Activated CD8-positive, alpha-beta memory T cell treated with anti-CD3 and anti-CD28 coated beads, Interleukin-2, amount 50 U/mL, for 48 hours (primary cell): Measurements from ENCODE around the gene TIAM1.

ENCODE experiments used
- DNase-seq: peaks from one replicate; pipeline ENCODE4 v3.0.0-alpha.2; 2020

The TIAM1 gene

DNA sequence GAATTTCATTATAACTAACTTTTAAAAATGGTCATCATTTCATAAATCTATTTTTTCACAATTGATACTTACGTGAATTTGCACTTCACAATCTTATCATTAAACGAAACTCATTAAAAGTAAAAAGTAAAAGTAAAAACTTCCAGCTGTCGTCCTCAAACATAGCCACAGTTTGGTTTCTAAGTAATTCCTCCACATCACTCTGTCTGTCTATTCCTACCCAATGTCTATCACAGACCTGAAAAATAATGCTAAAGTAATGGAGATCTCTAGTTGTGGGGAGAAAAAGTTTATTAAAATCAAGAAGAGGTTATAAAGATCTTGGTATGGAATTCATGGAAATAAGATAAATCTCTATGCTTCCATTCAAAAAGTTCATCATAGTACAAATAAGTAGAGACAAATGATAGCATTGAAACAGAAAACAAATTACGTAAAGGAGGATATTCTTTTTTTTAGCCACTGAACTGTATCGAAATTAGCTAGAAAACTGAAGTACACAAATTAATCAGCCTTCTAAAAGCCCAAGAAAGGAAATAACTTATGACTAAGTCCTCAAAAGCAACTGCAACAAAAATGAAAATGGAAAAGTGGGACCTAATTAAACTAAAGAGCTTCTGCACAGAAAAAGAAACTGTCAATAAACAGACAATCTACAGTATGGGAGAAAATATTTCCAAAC is 148.6 kb downstream of the TIAM1 start:
- DNase-seq, result no peak

DNA sequence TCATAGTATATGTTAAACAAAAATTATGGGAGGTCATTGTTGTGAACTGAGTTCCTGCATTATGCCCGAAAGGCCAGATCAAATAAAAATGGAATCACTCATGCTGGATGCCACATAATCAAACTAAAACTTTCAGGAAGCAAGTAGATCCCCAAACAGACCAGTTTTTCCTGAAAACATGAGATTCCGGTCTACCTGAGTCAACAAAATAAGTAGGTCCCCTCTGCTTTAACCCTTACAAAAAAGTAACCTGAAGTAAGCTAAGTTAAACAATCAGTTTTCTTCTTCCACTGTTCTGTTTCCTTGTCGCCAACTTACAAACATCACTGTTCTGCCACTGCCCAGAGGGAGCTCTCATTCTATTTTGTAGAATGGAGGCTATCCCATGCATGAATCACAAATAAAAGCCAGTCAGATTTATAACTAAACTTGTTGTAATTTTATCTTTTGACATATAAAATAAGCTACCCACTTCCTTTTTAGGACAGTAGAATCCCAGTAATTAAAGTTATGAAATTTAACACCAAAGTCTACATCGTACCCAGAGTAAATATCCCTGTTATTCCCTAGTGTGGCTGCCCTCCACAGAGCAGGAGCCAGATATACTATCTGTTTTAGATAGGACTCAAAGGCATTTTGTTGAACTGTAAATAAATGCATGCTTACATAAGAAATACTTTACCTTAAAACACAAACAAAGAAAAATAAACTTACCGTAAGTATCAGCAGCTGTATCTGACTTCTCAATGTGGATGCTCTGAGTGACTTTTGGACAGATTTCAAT is 149.4 kb downstream of the TIAM1 start:
- no peak for DNase-seq

DNA sequence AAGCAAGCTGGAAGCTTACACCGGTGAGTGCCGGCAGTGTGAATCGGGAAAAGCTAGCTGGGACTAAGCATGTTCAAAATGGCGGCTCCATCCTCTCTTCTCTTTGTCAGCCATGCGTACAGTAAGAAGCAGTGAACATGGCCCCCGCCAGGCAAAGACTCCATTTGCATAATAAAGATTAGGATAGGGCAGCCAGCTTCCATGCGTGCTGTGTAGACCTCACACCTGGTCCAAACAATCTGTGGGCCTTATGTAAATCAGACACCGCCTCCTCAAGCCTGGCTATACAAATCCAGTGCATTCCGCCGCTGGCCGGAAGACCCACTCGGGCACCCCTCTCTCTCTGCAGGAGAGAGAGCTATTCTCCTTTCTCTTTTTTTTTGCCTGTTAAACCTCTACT is 150.3 kb downstream of the TIAM1 start:
- DNase-seq, result no peak

DNA sequence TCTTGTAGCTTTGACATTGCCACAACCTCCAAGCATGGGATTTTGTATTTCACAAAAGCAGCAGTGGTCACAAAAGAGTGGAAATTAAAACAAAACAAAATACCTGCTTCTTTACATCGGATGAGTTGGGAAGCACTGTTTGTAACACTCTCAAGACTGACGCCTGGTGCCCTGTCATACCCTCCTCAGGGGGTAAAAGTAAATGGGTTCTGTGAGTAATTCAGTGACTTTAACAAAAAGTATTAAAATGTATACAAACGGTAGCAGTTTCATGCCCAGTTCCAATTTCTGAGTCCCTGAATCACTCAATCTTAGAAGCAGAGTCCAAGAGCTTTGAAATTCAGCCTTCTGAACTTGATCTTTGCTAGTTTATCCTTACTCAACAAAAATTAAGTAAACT is 152.5 kb downstream of the TIAM1 start:
- DNase-seq, result no peak

DNA sequence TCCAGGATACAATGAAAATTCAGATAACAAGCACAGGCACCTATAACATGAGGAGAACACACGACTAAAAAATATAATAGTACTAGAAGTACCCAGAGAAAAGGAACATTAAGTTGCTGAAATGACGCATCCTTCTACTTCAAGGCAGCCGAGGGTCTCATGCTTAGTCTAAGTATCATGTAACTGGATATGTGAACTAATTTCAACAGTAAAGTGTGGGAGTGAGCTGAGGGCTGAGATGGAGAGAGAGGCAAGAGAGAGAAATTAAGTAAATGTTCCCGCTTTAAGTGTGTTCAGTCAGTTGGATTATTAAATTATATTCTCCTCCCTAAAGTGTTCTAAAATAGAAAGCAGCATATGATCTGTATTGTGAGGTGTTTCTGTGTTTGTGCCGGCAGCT is 153.5 kb downstream of the TIAM1 start:
- no peak for DNase-seq

DNA sequence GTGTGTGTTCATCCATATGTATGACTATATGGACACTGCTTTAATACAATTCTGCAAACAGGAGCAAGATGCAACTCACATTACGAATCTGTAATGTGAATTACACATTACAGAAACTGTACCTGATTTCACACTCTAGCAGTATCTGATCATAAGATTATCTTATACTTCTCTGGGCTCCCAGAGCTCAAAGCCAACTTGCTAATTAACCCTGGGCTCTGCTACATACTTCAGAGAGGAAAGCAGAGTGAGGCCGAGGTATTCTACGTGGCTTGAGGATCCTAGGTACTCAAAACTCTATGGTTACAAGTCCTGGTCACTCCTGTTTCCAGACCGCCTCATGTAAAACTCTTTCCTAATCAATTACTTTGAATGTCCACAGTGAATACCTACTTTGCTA is 156.6 kb downstream of the TIAM1 start:
- no peak for DNase-seq

DNA sequence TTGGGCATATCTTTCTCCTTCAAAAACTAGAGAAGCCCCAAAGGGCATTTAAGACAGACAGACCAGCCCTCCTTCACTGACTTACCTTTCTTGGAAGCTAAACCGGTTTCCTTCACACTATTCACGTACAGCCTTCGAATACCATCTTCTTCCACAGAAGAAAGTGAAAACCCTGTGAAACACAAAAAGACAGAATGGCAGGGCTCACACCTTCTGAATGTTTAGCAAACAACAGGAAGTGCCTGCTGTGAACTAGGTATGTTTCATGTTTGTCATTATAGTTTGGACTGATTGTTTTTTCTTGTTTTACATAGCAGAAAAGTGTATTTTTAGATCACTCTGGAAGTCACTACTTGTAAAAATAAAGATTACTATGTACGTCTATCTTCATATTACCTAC is 157.1 kb downstream of the TIAM1 start:
- DNase-seq, result no peak

DNA sequence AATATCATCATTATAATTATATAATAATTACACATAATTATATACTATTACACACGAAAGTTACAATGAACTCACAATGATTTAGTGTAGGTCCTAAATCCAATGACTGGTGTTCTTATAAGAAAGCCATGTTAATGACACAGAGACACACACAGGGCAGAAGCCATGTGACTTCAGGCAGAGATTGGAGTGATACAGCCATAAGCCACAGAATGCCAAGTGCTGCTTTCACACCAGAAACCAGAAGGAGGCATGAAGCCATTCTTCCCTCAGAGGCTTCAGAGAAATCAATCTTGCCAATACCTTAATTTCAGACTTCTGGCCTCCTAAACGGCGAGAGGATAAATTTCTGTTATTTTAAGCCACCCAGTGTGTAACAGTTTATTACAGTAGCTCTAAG is 158.4 kb downstream of the TIAM1 start:
- no peak for DNase-seq

DNA sequence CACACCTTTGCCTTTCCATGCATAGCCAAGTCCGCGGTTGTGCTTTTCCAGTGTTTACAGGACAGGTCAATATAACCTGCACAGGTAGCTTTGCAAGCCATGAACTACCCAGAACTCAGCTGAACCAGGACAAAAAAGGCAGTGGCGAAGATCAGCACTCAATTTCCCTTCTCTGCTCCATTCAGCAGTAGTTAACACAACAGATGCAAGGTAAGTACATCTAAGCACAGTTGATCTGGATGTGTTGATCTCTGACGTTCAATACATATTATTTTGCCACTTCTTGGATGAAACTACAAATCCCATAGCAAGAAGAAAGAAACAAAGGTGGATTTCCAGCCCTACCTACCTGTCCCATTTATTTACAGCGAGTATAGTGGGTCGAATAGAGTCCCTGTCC is 159.2 kb downstream of the TIAM1 start:
- no peak for DNase-seq

DNA sequence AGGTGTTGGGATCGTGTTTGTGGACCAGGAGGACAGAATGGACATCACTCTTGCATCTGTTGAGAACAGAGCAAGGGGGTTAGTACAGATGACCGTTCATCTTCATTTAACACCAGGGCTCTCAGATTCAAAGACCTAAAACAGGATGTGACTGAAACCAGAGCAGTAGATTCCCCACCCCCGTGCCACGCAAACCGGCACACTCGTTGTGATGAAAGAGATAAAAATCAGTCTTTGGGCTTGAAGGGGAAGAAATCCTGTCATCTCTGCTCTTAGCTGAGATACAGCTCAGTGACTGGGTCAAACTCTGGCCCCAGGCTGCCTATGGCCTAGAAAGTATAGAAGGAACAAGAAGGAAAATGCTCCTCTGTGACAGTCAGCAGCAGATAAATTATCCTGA is 159.6 kb downstream of the TIAM1 start:
- DNase-seq, result peak; percentile 79

DNA sequence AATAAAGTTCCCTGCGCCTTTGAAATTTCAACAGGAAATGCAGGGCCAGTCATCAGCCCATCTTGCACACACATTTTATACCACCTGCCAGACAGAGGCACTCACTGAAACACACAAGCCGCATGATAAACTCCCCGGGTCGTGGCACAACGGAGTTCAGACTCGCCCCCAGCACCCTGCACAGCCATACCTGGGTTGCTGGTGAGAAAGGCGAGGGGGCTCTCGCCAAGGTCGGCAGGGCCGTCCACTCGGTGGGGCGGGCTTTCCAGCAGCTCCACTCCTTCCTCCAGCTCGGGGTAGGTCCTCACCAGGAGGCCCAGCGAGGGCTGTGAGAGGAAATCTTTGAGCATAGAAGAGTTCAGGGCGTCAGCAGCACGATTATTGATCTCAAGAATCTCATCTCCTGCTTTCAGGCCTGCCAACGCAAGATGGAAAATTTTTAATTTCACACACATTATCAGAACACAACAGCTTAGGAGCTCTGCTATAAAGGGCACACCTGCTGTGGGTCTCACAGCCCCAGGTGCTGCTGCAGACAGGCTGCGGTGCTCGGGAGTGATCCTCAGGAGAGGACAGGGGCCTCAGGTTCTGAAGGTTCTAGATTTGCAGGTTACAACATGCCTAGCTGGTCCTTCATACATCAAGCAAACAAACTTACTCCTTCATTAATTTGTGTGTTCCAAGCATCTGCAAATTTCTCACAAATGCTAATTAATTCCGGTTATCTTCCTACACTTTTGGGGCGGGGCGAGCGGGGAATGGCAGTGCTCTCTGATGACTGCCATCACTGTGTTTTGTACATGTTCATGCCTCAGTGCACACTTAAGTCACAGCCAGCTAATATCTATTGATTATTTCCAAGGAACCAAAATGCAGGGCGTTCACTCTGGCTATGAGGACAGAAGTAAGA is 161.6 kb downstream of the TIAM1 start:
- peak; percentile 80 for DNase-seq

DNA sequence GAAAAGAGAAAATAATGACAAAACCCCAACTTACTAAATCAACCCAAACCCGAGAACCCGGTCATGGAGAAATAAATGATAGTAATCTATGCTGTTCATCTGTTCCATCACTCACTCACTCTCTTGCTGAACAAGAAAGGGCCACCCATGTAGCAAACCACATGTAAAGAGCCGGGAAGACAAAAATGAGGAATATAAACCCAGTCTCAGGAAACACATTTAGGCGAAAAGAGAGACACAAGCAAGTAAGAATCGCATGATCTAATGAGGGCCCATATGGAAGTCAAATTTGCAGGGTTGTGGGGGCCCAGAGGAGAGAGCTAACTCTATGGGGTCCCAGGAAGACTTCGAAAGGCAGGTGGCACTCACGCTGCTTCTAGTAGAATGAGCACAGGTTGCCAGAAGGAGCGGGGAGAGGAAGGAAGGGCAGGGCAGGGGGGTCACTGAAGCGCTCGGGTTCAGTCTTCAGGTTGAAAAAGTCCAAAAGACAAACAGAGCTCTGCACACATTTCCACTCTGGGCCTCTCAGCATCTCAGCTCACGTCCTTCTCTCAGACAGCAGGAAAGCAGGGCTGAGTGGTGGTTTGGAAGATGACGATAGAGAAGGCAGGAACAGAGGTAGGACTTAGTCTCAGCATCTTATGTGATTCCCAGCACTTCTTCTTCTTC is 162.8 kb downstream of the TIAM1 start:
- DNase-seq, result peak; percentile 61

DNA sequence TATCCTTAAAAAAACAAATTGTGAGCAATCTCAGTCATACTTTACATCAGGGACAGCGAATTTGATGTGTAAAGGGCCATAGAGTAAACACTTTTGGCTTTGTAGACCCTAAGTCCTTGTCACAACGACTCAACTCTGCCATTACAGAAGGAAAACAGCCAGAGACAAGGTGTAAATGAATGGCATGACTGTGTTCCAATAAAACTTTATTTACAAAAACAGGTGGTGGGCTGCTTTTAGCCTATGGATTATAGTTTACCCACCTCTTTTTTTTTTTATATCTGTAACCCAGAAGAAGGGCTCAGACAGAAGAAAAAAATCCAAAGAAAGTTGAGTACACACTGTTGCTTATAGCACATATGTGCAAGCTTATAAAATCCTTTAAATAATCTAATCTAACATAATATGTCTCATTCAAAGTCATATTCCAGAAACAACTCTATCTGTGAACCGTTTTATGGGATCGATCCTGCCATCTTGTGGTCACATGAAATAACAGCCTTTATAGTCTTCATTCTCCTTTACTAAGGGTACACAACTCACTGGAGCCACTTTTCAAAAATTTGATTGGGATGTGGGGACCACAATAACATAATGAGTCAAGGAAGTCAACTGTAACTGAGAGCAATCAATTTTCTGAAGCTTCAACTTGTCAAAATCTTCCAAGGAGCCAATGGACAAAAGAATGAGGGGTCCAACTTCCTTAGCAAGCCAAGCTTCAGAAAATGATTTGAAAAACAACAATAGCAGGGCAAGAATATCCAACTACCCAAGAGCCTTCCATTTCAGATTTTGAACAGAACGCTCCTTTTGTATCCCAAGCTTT is 163.6 kb downstream of the TIAM1 start:
- DNase-seq, result no peak

DNA sequence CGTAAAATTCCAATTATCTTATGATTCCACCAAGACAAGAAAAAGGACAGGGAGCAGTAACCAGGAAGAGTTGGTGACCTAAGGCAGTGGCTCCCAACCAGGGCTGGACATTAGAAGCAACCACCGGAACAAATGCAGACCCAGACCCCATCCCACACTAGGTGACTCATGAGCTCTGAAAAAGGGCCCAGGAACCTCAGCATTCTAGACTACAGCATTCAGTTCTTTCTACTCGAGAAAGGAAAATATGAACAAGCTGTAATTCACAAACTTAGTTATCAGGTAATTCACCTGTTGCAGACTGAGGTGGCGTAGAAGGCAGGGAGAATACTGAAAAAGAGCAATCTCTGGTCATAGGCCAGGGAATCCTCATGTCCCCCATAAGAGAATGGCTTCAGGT is 167.3 kb downstream of the TIAM1 start:
- no peak for DNase-seq

DNA sequence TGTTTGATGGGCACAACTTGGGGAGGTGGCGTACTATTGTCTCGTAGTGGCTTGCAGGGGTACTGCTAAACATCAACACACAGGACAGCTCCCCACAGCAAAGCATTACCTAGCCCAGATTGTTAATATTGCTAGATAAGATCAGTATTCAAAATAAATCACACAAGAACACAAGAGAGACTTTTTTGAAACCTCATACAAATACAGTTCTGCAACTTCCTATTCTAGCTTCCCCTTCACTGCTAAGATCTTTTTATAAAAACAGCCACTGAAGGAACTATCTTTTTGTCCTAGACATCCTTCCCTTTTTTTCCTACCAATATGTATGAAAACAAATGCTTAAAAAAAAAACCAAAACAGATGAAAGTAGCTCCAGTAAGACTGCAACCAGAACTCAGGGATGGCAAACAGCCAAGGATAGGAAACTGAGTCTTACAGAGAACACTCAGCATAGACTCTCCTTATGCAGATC is 167.9 kb downstream of the TIAM1 start:
- DNase-seq, result no peak

DNA sequence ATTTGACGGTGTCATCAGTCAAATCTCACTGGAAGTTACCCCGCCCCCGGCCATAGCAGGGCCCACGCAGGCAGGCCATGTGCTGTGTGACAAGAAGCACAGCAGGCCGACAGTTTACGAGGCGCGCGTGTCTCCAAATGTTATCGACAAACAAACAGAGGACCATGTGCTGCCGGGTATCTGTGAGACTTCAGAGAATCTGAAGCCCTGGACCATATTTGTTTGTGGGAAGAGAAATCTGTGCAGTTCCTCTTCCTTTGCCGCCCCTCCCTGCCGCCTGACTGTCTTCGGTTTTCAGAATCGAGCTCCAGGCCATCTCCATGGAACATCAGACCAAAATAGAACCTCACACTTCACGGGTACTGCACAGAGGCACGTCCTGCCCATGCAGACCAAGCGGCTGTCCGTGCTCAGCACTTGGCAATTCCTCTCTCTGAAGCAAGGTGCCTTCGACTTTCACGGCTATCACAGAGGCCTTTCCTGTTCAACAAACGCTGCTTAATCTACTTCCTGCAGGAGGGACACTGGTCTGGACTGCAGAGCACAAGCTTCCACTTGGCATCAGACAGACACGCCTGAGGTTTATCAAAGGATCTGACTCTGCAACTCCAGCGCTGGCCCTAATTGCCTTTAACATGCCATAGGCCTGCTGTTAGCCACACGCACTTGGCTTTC is 170.0 kb downstream of the TIAM1 start:
- DNase-seq, result no peak

DNA sequence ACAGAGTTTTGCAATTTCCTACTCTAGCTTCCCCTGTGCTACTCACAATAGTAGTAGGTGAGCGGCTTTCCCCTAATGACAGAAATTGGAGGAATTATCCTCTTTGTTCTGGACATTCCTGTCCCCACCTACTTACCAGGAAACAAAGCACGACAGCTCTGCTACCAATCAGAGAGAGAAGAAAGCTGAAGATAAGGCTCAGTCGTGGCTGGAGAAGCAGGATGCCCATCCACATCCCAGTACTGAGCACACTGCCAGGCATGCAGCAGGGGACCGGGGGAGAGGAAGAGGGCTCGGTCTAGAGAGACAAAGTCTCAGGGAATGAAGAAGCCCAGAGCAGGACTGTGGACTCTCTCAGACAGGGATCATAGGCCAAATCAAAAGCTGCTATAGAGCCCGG is 171.7 kb downstream of the TIAM1 start:
- DNase-seq, result no peak

DNA sequence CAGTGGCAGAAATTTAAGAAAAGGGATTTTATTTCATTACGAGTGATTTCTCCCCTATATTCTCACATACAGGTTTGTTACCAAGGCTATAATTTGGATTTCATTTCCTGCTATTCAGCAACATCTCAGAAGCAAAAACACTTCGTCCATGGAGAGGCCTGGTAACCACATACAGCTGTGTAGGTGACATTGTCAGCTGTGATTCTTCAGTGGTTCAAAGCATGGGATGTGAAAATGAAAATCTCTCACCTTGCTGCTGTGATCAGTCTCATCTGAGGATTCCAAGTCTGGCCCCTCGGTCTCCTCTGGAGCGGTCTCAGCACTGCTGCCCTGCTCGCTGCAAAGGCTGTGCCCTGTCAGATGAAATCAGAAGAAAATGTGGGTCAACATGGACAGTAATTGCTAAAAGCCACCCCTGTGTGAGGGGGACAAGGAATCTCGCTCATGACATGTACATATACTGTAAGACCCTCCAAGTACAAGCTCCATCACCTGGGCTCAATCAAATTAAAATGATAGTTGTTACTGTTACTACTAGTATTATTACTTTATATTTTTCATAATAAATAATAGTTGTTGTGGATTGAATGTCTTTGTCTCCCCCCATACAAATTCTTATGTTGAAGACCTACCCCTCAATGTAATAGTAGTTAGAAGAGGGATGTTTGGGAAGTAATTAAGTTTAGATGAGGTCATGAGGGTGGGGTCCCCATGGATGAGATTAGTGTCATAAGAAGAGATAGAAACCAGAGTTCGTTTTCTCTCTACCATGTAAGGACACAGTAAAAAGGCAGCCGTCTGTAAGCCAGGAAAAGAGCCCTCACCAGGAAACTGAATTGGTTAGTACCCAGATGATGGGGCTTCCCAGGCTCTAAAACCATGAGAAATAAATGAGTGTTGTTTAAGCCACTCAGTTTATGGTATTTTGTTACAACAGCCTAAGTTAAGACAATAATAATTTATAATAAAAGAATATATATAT is 179.1 kb downstream of the TIAM1 start:
- DNase-seq, result no peak

DNA sequence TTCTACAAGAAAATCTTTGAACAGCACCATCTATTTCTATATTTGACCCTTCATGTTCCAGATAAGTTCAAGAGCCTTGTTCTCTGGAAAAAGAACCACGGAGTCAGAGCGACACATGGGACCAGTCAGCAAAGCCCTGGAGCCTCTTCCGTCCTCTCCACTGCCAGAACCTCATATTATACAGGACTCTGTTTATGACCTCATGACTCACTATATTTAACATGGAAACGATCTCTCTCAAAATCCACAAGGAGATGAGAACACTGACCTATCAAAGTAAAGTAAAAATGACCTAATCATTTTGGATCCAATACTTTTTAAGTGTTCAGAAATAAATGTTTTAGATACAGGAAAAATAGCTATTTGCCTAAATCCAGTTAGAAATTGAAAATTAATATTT is 181.2 kb downstream of the TIAM1 start:
- no peak for DNase-seq

DNA sequence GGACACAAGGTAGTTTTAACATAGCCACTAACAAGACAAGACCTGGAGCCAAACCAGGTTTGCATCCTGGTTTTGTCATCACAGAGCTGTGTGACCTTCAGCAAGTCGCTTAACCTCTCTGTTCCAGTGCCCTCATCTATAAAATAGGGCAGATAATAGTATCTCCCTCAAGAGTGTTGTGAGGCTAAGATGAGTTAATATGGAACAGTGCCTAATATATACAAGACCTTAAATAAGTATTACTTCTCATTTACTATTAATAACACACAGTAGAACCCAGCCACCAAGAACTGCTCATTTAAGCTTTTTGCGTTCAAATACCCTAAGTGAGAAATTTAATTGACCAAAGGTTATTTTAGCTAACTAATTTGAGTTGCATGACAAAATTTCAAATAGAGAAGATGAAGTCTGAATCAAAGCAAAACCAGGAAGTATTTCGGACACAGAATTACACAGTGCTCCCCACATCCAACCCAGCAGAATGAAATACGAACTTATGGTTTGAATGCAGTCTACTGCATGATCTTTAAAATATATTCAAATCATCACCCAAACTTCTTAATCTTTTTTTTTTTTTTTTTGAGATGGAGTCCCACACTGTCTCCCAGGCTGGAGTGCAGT is 181.9 kb downstream of the TIAM1 start:
- no peak for DNase-seq
